Neural crest cell (in vitro differentiated cells): ENCODE data around the gene AGA. TPM values are rescaled to one million over a fixed set of nuclear protein-coding genes. Genes with fewer than 3 reads are reported as not detected.

Experiments used
- DNase-seq: peaks from one replicate; pipeline ENCODE4 v3.0.0; 2021; ENCODE audit warnings: low read depth, mixed read lengths, low spot score
- H3K27ac Mint-ChIP-seq: one replicate; pipeline ENCODE4 v1.8.0; 2021; ENCODE audit warnings: mild to moderate bottlenecking, mixed read lengths; ENCODE audit not compliant: unreplicated experiment
- H3K27me3 Mint-ChIP-seq: 2 replicates; pipeline ENCODE4 v1.8.0; 2021; ENCODE audit warnings: low read depth, mild to moderate bottlenecking, mixed read lengths
- H3K36me3 Mint-ChIP-seq: 2 replicates; pipeline ENCODE4 v1.8.0; 2021; ENCODE audit warnings: low read depth, mild to moderate bottlenecking, mixed read lengths
- H3K4me1 Mint-ChIP-seq: 2 replicates; pipeline ENCODE4 v1.8.0; 2021; ENCODE audit warnings: mixed read lengths
- H3K4me3 Mint-ChIP-seq: one replicate; pipeline ENCODE4 v1.8.0; 2021; ENCODE audit warnings: mild to moderate bottlenecking, mixed read lengths
- H3K9me3 Mint-ChIP-seq: 2 replicates; pipeline ENCODE4 v1.8.0; 2021; ENCODE audit warnings: mixed read lengths
- total RNA-seq: library from RNA; stranded (reverse); gene quantifications from 2 replicates; pipeline ENCODE4 v1.2.1, GENCODE V29; 2021
- TF ChIP-seq, protein P1 (sequence below): fragments of 200-600 bp; sonication (generic); conservative IDR thresholded peaks from 2 replicates; pipeline ENCODE4 v1.5.0; 2021; ENCODE audit warnings: antibody characterized with exemption, mild to moderate bottlenecking

The AGA gene
- total RNA-seq, 1 donor from 2014 or later, result 12.3 TPM

DNA sequence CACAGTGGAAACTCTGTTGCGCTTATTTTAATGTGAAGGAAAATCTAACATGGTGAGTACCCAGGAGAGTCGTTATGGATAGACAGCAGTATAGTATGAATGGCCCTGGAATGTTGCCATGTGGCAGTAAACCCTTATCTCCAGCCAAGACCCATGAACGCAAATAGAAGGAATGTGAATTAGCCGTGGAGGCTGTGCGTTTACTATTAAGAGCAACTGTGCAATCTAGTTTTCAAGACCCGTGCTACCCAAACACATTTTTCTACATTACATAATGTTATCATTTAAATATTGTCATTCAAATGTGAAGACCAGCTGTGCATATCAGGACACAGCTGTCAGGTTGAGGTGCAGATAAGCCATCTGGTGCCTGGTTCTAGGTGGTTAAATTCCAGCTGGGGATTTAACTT, 13.3 kb upstream of the AGA start:
- Mint-ChIP-seq H3K4me1 (peaks cover 11% of the 10 kb centered on the region), H3K9me3 (no peaks in the 10 kb centered on the region), H3K4me3 (no peak overlapping the region), H3K27me3 (no peaks in the 10 kb centered on the region), H3K27ac (no peak overlapping the region), H3K36me3 (no peaks in the 10 kb centered on the region)
- TF ChIP-seq, protein P1, sequence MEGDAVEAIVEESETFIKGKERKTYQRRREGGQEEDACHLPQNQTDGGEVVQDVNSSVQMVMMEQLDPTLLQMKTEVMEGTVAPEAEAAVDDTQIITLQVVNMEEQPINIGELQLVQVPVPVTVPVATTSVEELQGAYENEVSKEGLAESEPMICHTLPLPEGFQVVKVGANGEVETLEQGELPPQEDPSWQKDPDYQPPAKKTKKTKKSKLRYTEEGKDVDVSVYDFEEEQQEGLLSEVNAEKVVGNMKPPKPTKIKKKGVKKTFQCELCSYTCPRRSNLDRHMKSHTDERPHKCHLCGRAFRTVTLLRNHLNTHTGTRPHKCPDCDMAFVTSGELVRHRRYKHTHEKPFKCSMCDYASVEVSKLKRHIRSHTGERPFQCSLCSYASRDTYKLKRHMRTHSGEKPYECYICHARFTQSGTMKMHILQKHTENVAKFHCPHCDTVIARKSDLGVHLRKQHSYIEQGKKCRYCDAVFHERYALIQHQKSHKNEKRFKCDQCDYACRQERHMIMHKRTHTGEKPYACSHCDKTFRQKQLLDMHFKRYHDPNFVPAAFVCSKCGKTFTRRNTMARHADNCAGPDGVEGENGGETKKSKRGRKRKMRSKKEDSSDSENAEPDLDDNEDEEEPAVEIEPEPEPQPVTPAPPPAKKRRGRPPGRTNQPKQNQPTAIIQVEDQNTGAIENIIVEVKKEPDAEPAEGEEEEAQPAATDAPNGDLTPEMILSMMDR, result no peak
- DNase-seq, result no peak

DNA sequence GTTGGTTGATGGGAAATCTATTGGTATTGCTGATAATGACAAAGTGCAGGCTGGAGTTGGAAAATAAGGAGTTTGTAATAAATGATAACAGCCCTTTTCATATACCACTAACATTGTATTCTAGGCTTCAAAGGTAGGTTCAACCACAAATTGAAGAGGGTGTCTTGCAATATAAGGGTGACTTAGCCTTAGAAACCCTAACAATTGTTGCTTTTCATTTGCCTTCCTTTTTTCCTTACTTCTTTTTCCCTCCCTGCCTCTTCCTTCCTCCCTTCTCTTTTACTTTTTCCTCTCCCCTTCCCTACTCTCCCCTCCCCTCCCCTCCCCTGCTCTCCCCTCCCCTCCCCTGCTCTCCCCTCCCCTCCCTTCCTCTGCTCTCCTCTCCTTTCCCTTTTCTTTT, 10.9 kb upstream of the AGA start:
- Mint-ChIP-seq H3K27me3 (no peaks in the 10 kb centered on the region), H3K4me3 (no peak overlapping the region), H3K36me3 (no peaks in the 10 kb centered on the region), H3K27ac (no peak overlapping the region), H3K4me1 (peaks cover 11% of the 10 kb centered on the region), H3K9me3 (no peaks in the 10 kb centered on the region)
- no peak for DNase-seq
- TF ChIP-seq, protein P1, result no peak

DNA sequence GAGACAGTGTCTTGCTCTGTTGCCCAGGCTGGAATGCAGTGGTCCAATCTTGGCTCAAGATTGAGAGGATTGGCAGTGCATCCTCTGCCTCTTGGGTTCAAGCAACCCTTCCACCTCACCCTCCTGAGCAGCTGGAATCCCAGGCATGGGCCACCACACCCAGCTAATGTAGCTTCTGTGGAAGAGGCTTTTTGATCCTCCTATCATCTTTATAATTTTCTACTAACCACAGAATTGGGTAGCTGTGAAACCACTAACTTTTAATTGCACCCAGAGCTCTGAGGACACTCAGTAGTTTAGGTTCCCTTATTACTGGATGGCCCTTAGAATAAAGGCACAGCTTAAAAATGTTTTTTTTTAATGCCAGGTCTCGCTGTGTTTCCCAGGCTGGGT, 8.9 kb upstream of the AGA start:
- no peak overlapping the region for H3K27ac Mint-ChIP-seq
- no peaks in the 10 kb centered on the region for H3K27me3 Mint-ChIP-seq

DNA sequence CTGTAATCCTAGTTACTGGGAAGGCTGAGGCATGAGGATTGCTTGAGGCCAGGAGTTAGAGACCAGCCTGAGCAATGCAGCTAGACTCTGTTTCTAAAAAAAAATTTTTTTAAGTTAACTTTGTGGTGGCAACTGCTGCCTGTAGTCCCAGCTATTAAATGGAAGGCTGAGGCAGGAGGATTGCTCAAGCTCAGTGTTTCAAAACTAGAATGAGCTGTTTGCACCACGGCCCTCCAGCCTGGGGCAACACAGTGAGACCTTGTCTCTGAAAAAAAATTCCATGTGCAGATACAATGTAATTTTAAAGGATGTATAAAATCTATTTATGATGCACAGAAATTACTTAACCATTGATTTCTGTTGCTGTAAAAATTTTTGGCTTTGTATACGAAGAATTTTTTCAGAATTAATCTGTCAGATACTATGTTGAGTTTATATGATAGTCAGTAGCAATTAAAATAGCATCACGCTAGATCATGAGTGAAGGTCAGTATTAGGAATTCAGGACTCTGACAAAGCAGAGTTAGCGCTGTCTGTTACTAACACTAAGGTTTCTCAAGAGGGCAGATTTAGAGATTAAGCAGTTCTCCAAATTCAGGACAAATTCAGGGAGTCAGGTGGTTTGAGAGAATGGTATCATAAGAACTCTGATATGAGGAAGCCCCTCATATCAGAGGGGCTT, 8.3 kb upstream of the AGA start:
- Mint-ChIP-seq H3K36me3 (no peaks in the 10 kb centered on the region), H3K4me1 (peaks cover 15% of the 10 kb centered on the region), H3K9me3 (no peaks in the 10 kb centered on the region)

More for the DNA sequence above, 8.9 kb upstream of the AGA start:
- H3K4me3 Mint-ChIP-seq, result no peak overlapping the region
- peaks cover 15% of the 10 kb centered on the region for H3K4me1 Mint-ChIP-seq
- H3K9me3 Mint-ChIP-seq, result no peaks in the 10 kb centered on the region
- TF ChIP-seq, protein P1, result no peak
- DNase-seq, result no peak
- no peaks in the 10 kb centered on the region for H3K36me3 Mint-ChIP-seq

DNA sequence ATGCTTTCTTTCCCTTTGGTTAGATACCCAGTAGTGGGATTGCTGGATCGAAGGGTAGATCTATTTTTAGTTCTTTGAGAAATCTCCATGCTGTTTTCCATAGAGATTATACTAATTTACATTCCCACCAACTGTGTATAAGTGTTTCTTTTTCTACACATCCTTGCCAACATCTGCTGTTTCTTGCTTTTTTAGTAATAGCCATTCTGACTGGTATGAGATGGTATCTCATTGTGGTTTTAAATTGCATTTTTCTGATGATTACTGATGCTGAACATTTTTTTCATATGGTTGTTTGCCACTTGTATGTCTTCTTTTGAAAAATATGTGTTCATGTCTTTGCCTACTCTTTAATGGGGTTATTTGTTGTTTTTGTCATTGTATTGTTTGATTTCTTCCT, 6.6 kb upstream of the AGA start:
- TF ChIP-seq, protein P1, result no peak
- H3K4me3 Mint-ChIP-seq, result no peak overlapping the region
- no peak overlapping the region for H3K27ac Mint-ChIP-seq
- H3K9me3 Mint-ChIP-seq, result no peaks in the 10 kb centered on the region
- H3K27me3 Mint-ChIP-seq, result no peaks in the 10 kb centered on the region
- no peak for DNase-seq
- H3K36me3 Mint-ChIP-seq, result no peaks in the 10 kb centered on the region
- H3K4me1 Mint-ChIP-seq, result peaks cover 4% of the 10 kb centered on the region

More for the DNA sequence above, 8.3 kb upstream of the AGA start:
- H3K4me3 Mint-ChIP-seq, result no peak overlapping the region
- no peaks in the 10 kb centered on the region for H3K27me3 Mint-ChIP-seq
- TF ChIP-seq, protein P1, result no peak
- H3K27ac Mint-ChIP-seq, result no peak overlapping the region
- no peak for DNase-seq
